ENCODE measurements around the gene REEP2.
A peak's percentile ranks its signal among the peaks of the same experiment; 100 is the strongest.
"Not testable (repeated sequence)": the region's sequence is repeated elsewhere in the genome, so short reads cannot be mapped to it uniquely, and the experiment has no call there.

Gene REEP2

GRCh38 chr5:138438724-138439476, at the start of gene REEP2:
Gene REEP2, plus strand, starts transcription at chr5:138439057. Its CDS starts 152 bp downstream, at chr5:138439209.
- Histone ChIP-seq H3K4me1 (peaks cover 6% of the 10 kb centered on the region), H3K36me3 (replicated peaks) (peaks cover 28% of the 10 kb centered on the region), H3K27me3 (ENCODE audit: low read depth) (no peaks in the 10 kb centered on the region), H3K9me3 (no peaks in the 10 kb centered on the region), H3K4me3 (peak within 1 kb of the TSS; percentile 51)
- DNase-seq (ENCODE audit: low spot score in 2 of 2) = peak; percentile 51 to 77
- in situ Hi-C loops (cut with MboI; ENCODE audit: low sequenced_read_pairs) = no loop called here

GRCh38 chr5:138389332-138389731, 49.5 kb upstream of the REEP2 start:
- Histone ChIP-seq H3K36me3 (replicated peaks) (peaks cover 52% of the 10 kb centered on the region), H3K4me3 (no peak overlapping the region)

GRCh38 chr5:138389911-138390310, 48.9 kb upstream of the REEP2 start:
- H3K27me3 ChIP-seq (ENCODE audit: low read depth); H3K4me3 ChIP-seq; H3K4me1 ChIP-seq; DNase-seq (ENCODE audit: low spot score in 2 of 2); in situ Hi-C loops (cut with MboI; ENCODE audit: low sequenced_read_pairs); H3K9me3 ChIP-seq: not testable (repeated sequence)
- peaks cover 55% of the 10 kb centered on the region for H3K36me3 ChIP-seq (replicated peaks)

More at GRCh38 chr5:138389332-138389731, 49.5 kb upstream of the REEP2 start:
- Histone ChIP-seq H3K9me3 (no peaks in the 10 kb centered on the region), H3K4me1 (no peaks in the 10 kb centered on the region), H3K27me3 (ENCODE audit: low read depth) (no peaks in the 10 kb centered on the region)
- no peak for DNase-seq (ENCODE audit: low spot score in 2 of 2)
- in situ Hi-C loops (cut with MboI; ENCODE audit: low sequenced_read_pairs) = no loop called here

GRCh38 chr5:138391859-138392386, 46.9 kb upstream of the REEP2 start:
- Histone ChIP-seq H3K9me3 (no peaks in the 10 kb centered on the region), H3K4me3 (no peak overlapping the region), H3K4me1 (no peaks in the 10 kb centered on the region), H3K36me3 (replicated peaks) (peaks cover 59% of the 10 kb centered on the region), H3K27me3 (ENCODE audit: low read depth) (no peaks in the 10 kb centered on the region)
- no peak for DNase-seq (ENCODE audit: low spot score in 2 of 2)
- in situ Hi-C loops (cut with MboI; ENCODE audit: low sequenced_read_pairs) = no loop called here

- in situ Hi-C loops (cut with MboI; ENCODE audit: low sequenced_read_pairs) = no loop called here
- H3K36me3 ChIP-seq (replicated peaks) = peaks cover 42% of the 10 kb centered on the region
Measured at GRCh38 chr5:138402640-138403039, 36.2 kb upstream of the REEP2 start.

GRCh38 chr5:138408023-138408422, 30.8 kb upstream of the REEP2 start:
- DNase-seq (ENCODE audit: low spot score in 2 of 2) = peak; percentile 79 to 83
- peaks cover 22% of the 10 kb centered on the region for H3K36me3 ChIP-seq (replicated peaks)
- H3K9me3 ChIP-seq = peaks cover 3% of the 10 kb centered on the region
- H3K4me3 ChIP-seq = no peak overlapping the region
- no peaks in the 10 kb centered on the region for H3K27me3 ChIP-seq (ENCODE audit: low read depth)
- peaks cover 13% of the 10 kb centered on the region for H3K4me1 ChIP-seq
- in situ Hi-C loops (cut with MboI; ENCODE audit: low sequenced_read_pairs) = no loop called here

More at GRCh38 chr5:138402640-138403039, 36.2 kb upstream of the REEP2 start:
- Histone ChIP-seq H3K27me3 (ENCODE audit: low read depth) (no peaks in the 10 kb centered on the region), H3K9me3 (no peaks in the 10 kb centered on the region; the same call in none of the 2 replicates), H3K4me1 (peaks cover 3% of the 10 kb centered on the region), H3K4me3 (no peak overlapping the region)
- DNase-seq (ENCODE audit: low spot score in 2 of 2) = no peak

- H3K27me3 ChIP-seq (ENCODE audit: low read depth); H3K4me3 ChIP-seq; H3K9me3 ChIP-seq; in situ Hi-C loops (cut with MboI; ENCODE audit: low sequenced_read_pairs): not testable (repeated sequence)
- peaks cover 33% of the 10 kb centered on the region for H3K36me3 ChIP-seq (replicated peaks)
- peaks cover 13% of the 10 kb centered on the region for H3K4me1 ChIP-seq
- DNase-seq (ENCODE audit: low spot score in 2 of 2) = peak in 1 of 2 experiments; percentile 75
Measured at GRCh38 chr5:138410996-138411640, 27.7 kb upstream of the REEP2 start.

- Histone ChIP-seq H3K36me3 (replicated peaks) (peaks cover 74% of the 10 kb centered on the region), H3K27me3 (ENCODE audit: low read depth) (no peaks in the 10 kb centered on the region), H3K9me3 (no peaks in the 10 kb centered on the region), H3K4me3 (no peak overlapping the region), H3K4me1 (no peaks in the 10 kb centered on the region)
- in situ Hi-C loops (cut with MboI; ENCODE audit: low sequenced_read_pairs) = no loop called here
- no peak for DNase-seq (ENCODE audit: low spot score in 2 of 2)
Measured at GRCh38 chr5:138418444-138418843, 20.4 kb upstream of the REEP2 start.

GRCh38 chr5:138425079-138425478, 13.8 kb upstream of the REEP2 start:
- H3K4me3 ChIP-seq = no peak overlapping the region
- H3K36me3 ChIP-seq (replicated peaks) = peaks cover 81% of the 10 kb centered on the region
- no peaks in the 10 kb centered on the region for H3K27me3 ChIP-seq (ENCODE audit: low read depth)
- in situ Hi-C loops (cut with MboI; ENCODE audit: low sequenced_read_pairs) = no loop called here
- H3K9me3 ChIP-seq = no peaks in the 10 kb centered on the region
- no peak for DNase-seq (ENCODE audit: low spot score in 2 of 2)
- no peaks in the 10 kb centered on the region for H3K4me1 ChIP-seq

- no peak overlapping the region for H3K4me3 ChIP-seq
- no peak for DNase-seq (ENCODE audit: low spot score in 2 of 2)
- peaks cover 47% of the 10 kb centered on the region for H3K36me3 ChIP-seq (replicated peaks)
- peaks cover 6% of the 10 kb centered on the region for H3K4me1 ChIP-seq
- H3K27me3 ChIP-seq (ENCODE audit: low read depth) = no peaks in the 10 kb centered on the region
- no peaks in the 10 kb centered on the region for H3K9me3 ChIP-seq
- in situ Hi-C loops (cut with MboI; ENCODE audit: low sequenced_read_pairs) = no loop called here
Measured at GRCh38 chr5:138435943-138436342, 2.9 kb upstream of the REEP2 start.

GRCh38 chr5:138438003-138438723, 694 bp upstream of the REEP2 start:
- H3K36me3 ChIP-seq (replicated peaks) = peaks cover 34% of the 10 kb centered on the region
- in situ Hi-C loops (cut with MboI; ENCODE audit: low sequenced_read_pairs) = no loop called here
- H3K4me1 ChIP-seq = peaks cover 6% of the 10 kb centered on the region
- no peaks in the 10 kb centered on the region for H3K9me3 ChIP-seq
- DNase-seq (ENCODE audit: low spot score in 2 of 2) = no peak
- H3K27me3 ChIP-seq (ENCODE audit: low read depth) = no peaks in the 10 kb centered on the region
- peak overlapping the region; percentile 26 for H3K4me3 ChIP-seq

- DNase-seq (ENCODE audit: low spot score in 2 of 2) = peak in 1 of 2 experiments; percentile 55
- H3K27me3 ChIP-seq (ENCODE audit: low read depth) = no peaks in the 10 kb centered on the region
- H3K4me1 ChIP-seq = peaks cover 6% of the 10 kb centered on the region
- peaks cover 24% of the 10 kb centered on the region for H3K36me3 ChIP-seq (replicated peaks)
- H3K4me3 ChIP-seq = peak overlapping the region; percentile 51
- no peaks in the 10 kb centered on the region for H3K9me3 ChIP-seq
- in situ Hi-C loops (cut with MboI; ENCODE audit: low sequenced_read_pairs) = no loop called here
Measured at GRCh38 chr5:138439477-138440158, 761 bp downstream of the REEP2 start.
